T follicular helper cell (primary cell): ENCODE data around the gene LLPH.
"Not testable (repeated sequence)": the region's sequence is repeated elsewhere in the genome, so short reads cannot be mapped to it uniquely, and the experiment has no call there.

Experiments
- DNase-seq: peaks from one replicate; pipeline ENCODE4 v3.0.0-alpha.2; 2020; ENCODE audit warnings: low read depth
- total RNA-seq, 2 experiments: gene quantifications; one replicate each; lab custom pipeline; 2026; lab: John Stamatoyannopoulos, UW

LLPH gene
- 29.2 to 29.5 reads per million in 2 experiments for total RNA-seq

- peak; percentile 80 for DNase-seq
Observed at GRCh38 chr12:66130267-66131066, at the start of gene LLPH. TSS of gene LLPH (minus strand) at chr12:66130750. CDS start at chr12:66129106, 1,644 bp downstream.

- DNase-seq, result no peak
Observed at GRCh38 chr12:66176105-66176900, 45.8 kb upstream of the LLPH start.

GRCh38 chr12:66174391-66175325 lies 44.1 kb upstream of the LLPH start:
- not testable (repeated sequence) for DNase-seq

GRCh38 chr12:66170606-66171005 lies 40.1 kb upstream of the LLPH start:
- no peak for DNase-seq

- DNase-seq, result peak; percentile 77
Observed at GRCh38 chr12:66169221-66170170, 38.9 kb upstream of the LLPH start, which contains the start of gene TMBIM4. TSS of gene TMBIM4 (minus strand) at chr12:66169996. CDS start at chr12:66169951, 45 bp downstream.

- DNase-seq, result no peak
Observed at GRCh38 chr12:66168410-66168809, 37.9 kb upstream of the LLPH start.

GRCh38 chr12:66166561-66166960 lies 36.0 kb upstream of the LLPH start:
- no peak for DNase-seq

GRCh38 chr12:66165141-66165540 lies 34.6 kb upstream of the LLPH start:
- DNase-seq, result no peak

- DNase-seq, result no peak
Observed at GRCh38 chr12:66164349-66164821, 33.8 kb upstream of the LLPH start.

GRCh38 chr12:66163289-66163688 lies 32.7 kb upstream of the LLPH start:
- DNase-seq, result no peak

GRCh38 chr12:66162701-66163100 lies 32.2 kb upstream of the LLPH start:
- no peak for DNase-seq

GRCh38 chr12:66160704-66161103 lies 30.2 kb upstream of the LLPH start:
- no peak for DNase-seq

GRCh38 chr12:66159123-66159522 lies 28.6 kb upstream of the LLPH start:
- no peak for DNase-seq

GRCh38 chr12:66156654-66157053 lies 26.1 kb upstream of the LLPH start:
- DNase-seq, result no peak

- no peak for DNase-seq
Observed at GRCh38 chr12:66154776-66155175, 24.2 kb upstream of the LLPH start.

- no peak for DNase-seq
Observed at GRCh38 chr12:66152732-66153131, 22.2 kb upstream of the LLPH start.

GRCh38 chr12:66149702-66150398 lies 19.3 kb upstream of the LLPH start:
- DNase-seq, result no peak

- no peak for DNase-seq
Observed at GRCh38 chr12:66144791-66145754, 14.5 kb upstream of the LLPH start.

GRCh38 chr12:66143868-66144267 lies 13.3 kb upstream of the LLPH start:
- no peak for DNase-seq
